Measurements from ENCODE around the gene PLXNA3. TPM values are rescaled to one million over a fixed set of nuclear protein-coding genes. Genes with fewer than 3 reads are reported as not detected.

Gene PLXNA3
- total and polyA plus RNA-seq, 12 donors: 2.1 to 83.6 (median 24.8) TPM

DNA sequence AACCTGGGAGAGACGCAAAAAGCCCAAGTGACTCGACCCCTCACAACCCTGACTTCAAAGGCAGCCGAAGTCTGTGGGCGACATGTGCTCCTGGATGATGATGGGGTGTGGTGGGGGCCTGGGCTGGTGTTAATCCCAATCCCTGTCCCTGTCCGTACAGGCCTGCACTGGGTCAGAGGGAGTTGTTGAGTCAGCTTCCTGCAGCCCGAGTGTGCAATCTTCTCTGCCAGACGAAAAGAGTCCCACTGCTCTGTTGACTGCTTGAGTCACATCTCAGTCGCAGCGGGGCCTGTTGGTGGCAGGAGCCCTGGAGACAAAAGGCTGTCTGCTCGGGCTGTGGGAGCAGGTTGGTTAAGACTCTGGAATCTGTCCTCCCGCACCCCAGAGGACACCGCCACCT, 47.7 kb downstream of the PLXNA3 start:
- H3K36me3 ChIP-seq (replicated peaks in 1 of 2): no peaks in the 10 kb centered on the region
- no peak for TF ChIP-seq POLR2A (IDR thresholded peaks at IDR 0.05)
- TF ChIP-seq, protein P1, sequence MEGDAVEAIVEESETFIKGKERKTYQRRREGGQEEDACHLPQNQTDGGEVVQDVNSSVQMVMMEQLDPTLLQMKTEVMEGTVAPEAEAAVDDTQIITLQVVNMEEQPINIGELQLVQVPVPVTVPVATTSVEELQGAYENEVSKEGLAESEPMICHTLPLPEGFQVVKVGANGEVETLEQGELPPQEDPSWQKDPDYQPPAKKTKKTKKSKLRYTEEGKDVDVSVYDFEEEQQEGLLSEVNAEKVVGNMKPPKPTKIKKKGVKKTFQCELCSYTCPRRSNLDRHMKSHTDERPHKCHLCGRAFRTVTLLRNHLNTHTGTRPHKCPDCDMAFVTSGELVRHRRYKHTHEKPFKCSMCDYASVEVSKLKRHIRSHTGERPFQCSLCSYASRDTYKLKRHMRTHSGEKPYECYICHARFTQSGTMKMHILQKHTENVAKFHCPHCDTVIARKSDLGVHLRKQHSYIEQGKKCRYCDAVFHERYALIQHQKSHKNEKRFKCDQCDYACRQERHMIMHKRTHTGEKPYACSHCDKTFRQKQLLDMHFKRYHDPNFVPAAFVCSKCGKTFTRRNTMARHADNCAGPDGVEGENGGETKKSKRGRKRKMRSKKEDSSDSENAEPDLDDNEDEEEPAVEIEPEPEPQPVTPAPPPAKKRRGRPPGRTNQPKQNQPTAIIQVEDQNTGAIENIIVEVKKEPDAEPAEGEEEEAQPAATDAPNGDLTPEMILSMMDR (IDR thresholded peaks at IDR 0.05): no peak
- H3K9me3 ChIP-seq (replicated peaks in 1 of 3): no peaks in the 10 kb centered on the region
- WGBS, 4 donors: 60 to 86% (median 84%) methylated on average over 6 to 12 of the region's 12 CpGs
- H3K4me1 ChIP-seq (replicated peaks in 1 of 2): no peaks in the 10 kb centered on the region
- DNase-seq: peak in 1 of 7 donors; percentile 73
- no peak overlapping the region for H3K4me3 ChIP-seq
- peak overlapping the region in 1 of 5 donors; percentile 47 for H3K27ac ChIP-seq
- no peaks in the 10 kb centered on the region for H3K27me3 ChIP-seq
- intact Hi-C loops (cut with DNase I): no loop called here

DNA sequence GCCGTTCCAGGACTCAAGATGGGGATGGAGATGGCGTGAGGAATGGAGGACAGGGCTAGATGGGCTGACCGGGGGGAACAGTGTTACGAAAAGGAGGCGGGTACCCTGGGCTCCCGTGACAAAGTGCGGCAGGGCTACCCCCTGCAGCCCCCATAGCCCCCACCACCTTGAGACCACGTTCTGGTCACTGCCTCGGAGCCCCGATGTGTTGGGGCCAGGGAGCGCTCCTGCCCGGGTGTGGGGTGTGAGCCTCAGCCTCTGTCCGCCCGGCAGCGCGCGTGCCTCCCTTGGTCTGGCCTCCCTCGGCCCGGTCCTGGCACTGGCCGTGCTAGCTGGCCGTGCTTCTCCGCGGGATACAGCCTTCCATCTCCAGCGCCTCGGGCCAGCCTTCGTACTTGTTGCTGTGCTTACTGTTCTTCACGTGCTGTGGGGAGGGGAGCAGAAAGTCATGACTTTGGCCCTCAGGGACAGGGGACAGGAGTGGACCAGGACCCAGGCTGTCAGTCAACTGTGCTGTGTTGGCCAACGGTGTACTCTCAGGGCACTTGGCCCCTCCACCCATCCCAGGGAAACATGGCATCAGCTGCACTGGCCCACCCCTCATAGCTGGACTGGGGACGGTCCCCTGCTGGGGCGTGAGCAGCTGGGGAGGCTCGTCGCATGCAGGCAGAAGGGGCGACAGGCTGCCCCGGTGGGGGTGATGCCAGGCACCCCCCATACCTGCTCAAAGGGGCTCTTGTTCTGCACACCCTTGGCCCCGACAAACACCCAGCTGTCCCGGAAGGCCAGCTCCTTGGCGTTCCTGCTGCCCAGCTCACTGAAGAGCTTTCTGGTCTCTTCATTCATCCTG, 48.6 kb downstream of the PLXNA3 start:
- intact Hi-C loops (cut with DNase I): no loop called here
- Histone ChIP-seq H3K36me3 (replicated peaks in 1 of 2) (no peaks in the 10 kb centered on the region), H3K4me1 (replicated peaks in 1 of 2) (no peaks in the 10 kb centered on the region), H3K4me3 (no peak overlapping the region), H3K9me3 (replicated peaks in 1 of 3) (no peaks in the 10 kb centered on the region), H3K27me3 (no peaks in the 10 kb centered on the region), H3K27ac (no peak overlapping the region)
- TF ChIP-seq POLR2A (IDR thresholded peaks at IDR 0.05): no peak
- TF ChIP-seq, protein P1 (IDR thresholded peaks at IDR 0.05): no peak
- no peak for DNase-seq
- WGBS, 4 donors: 92 to 100% (median 93%) methylated on average over 6 to 37 of the region's 37 CpGs

DNA sequence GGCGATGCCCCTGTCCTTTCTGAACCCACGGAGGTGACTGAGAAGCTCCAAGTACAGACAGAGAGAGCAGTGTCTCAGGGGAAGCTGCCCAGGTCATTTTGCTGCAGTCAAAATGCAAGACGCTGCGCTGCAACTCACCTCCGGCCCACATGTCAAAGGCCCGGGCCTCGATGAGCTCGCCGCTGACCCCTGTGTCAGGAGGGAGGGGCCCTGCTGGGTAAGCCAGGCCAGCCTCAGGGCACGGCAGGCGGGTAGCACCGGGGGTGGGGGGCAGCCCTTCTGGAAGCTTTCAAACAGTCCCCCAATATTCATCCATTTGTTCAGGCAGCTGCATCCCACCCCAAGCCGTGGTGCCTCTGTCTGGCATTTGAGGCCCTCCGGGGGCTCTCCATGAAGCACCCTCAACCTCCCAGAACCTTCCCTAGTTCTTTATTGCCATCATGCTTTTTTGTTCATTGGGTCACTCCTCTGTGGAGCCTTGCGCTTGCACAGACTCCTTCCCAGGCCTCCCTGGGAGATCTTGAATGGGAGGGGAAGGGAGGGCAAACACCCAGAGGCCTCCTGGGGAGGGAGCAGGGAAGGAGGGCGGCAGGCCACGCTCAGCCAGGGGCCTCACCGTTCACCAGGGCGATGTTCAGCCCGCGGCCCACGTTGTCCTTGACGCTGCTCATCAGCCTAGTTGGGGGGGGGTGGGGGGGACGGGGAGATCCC, 49.7 kb downstream of the PLXNA3 start:
- intact Hi-C loops (cut with DNase I): no loop called here

DNA sequence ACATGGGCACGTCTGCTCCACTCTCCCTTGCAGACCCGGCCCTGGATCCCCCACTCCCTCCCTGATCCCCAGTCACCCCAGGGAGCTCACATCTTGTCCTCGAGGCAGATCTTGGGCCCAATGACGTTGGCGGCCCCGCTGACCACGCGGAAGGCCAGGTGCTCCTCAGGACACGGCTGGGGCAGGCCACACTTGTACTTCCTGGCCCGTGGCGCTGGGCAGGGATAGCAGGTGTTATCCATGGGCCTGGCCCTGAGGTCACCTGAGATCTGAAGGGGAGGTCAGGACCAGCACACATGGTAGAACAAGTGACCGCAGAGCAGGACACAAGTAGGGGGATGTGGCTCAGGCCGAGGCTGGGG, 50.3 kb downstream of the PLXNA3 start:
- Histone ChIP-seq H3K27me3 (no peaks in the 10 kb centered on the region), H3K36me3 (replicated peaks in 1 of 2) (no peaks in the 10 kb centered on the region), H3K4me1 (replicated peaks in 1 of 2) (no peaks in the 10 kb centered on the region), H3K4me3 (no peak overlapping the region), H3K9me3 (replicated peaks in 1 of 3) (no peaks in the 10 kb centered on the region), H3K27ac (no peak overlapping the region)
- intact Hi-C loops (cut with DNase I): no loop called here
- TF ChIP-seq, protein P1 (IDR thresholded peaks at IDR 0.05): no peak
- no peak for TF ChIP-seq POLR2A (IDR thresholded peaks at IDR 0.05)
- DNase-seq: no peak
- 84 to 92% (median 90%) methylated on average over 12 to 13 of the region's 13 CpGs; no CpG with 5 or more reads in 1 of the 4 donors for WGBS, 4 donors

More for the DNA sequence above, 49.7 kb downstream of the PLXNA3 start:
- no peak for TF ChIP-seq POLR2A (IDR thresholded peaks at IDR 0.05)
- TF ChIP-seq, protein P1 (IDR thresholded peaks at IDR 0.05): no peak
- H3K36me3 ChIP-seq (replicated peaks in 1 of 2): no peaks in the 10 kb centered on the region
- H3K9me3 ChIP-seq (replicated peaks in 1 of 3): no peaks in the 10 kb centered on the region
- no peaks in the 10 kb centered on the region for H3K4me1 ChIP-seq (replicated peaks in 1 of 2)
- H3K27ac ChIP-seq: no peak overlapping the region
- H3K27me3 ChIP-seq: no peaks in the 10 kb centered on the region
- 58 to 85% (median 74%) methylated on average over 4 to 22 of the region's 24 CpGs for WGBS, 4 donors
- DNase-seq: no peak
- H3K4me3 ChIP-seq: no peak overlapping the region

Data from adrenal gland (tissue), 12 donors.